NCI-H748 (cell line): ENCODE measurements around the gene CNTRL.

Experiments
- DNase-seq: peaks from one replicate; lab custom pipeline; 2025; ENCODE audit not compliant: unreplicated experiment; lab: John Stamatoyannopoulos, UW

Gene CNTRL

GRCh38 chr9:121179930-121180681 lies 105.4 kb downstream of the CNTRL start:
- DNase-seq: no peak

- DNase-seq: no peak
Measured at GRCh38 chr9:121182101-121182836, 107.5 kb downstream of the CNTRL start.

- DNase-seq: no peak
Measured at GRCh38 chr9:121182989-121183388, 108.2 kb downstream of the CNTRL start.

GRCh38 chr9:121183666-121184423 lies 109.1 kb downstream of the CNTRL start:
- no peak for DNase-seq

GRCh38 chr9:121184463-121184862 lies 109.7 kb downstream of the CNTRL start:
- DNase-seq: no peak

GRCh38 chr9:121185178-121185745 lies 110.5 kb downstream of the CNTRL start:
- no peak for DNase-seq

- no peak for DNase-seq
Measured at GRCh38 chr9:121185774-121186403, 111.1 kb downstream of the CNTRL start.

GRCh38 chr9:121187636-121188305 lies 113.0 kb downstream of the CNTRL start:
- no peak for DNase-seq

- no peak for DNase-seq
Measured at GRCh38 chr9:121189006-121189405, 114.3 kb downstream of the CNTRL start.

- DNase-seq: no peak
Measured at GRCh38 chr9:121189660-121190059, 114.9 kb downstream of the CNTRL start.

- DNase-seq: no peak
Measured at GRCh38 chr9:121191235-121191634, 116.5 kb downstream of the CNTRL start.

- DNase-seq: no peak
Measured at GRCh38 chr9:121192518-121192917, 117.8 kb downstream of the CNTRL start.

- no peak for DNase-seq
Measured at GRCh38 chr9:121192959-121193640, 118.3 kb downstream of the CNTRL start.

GRCh38 chr9:121194730-121195129 lies 120.0 kb downstream of the CNTRL start:
- DNase-seq: no peak

GRCh38 chr9:121196389-121196788 lies 121.6 kb downstream of the CNTRL start:
- no peak for DNase-seq

GRCh38 chr9:121197132-121197531 lies 122.4 kb downstream of the CNTRL start:
- DNase-seq: no peak

- DNase-seq: no peak
Measured at GRCh38 chr9:121198512-121199042, 123.8 kb downstream of the CNTRL start.

- DNase-seq: no peak
Measured at GRCh38 chr9:121199921-121200320, 125.2 kb downstream of the CNTRL start.

GRCh38 chr9:121200356-121200755 lies 125.6 kb downstream of the CNTRL start:
- DNase-seq: no peak
